Uterus (tissue), 4 donors: Measurements from ENCODE around the gene LMX1B. TPM values are rescaled to one million over a fixed set of nuclear protein-coding genes. Genes with fewer than 3 reads are reported as not detected.

ENCODE experiments used
- DNase-seq, 2 donors: peaks; one replicate each; pipeline ENCODE4 v3.0.0-alpha.2; 2019 to 2020
- H3K27ac ChIP-seq, 2 donors: fragments of 200-600 bp; sonication (generic); 1 replicate in 1 of 2; 2 replicates in 1 of 2; pipeline ENCODE4 v1.5.1; 2016 to 2018
- H3K27me3 ChIP-seq, 2 donors: fragments of 200-600 bp; sonication (generic); one replicate each; pipeline ENCODE4 v1.5.1; 2018 to 2019; ENCODE audit warnings: control low read depth in 1 of 2
- H3K36me3 ChIP-seq, 2 donors: fragments of 200-600 bp; sonication (generic); one replicate each; pipeline ENCODE4 v1.5.1; 2019; ENCODE audit warnings: control low read depth in 1 of 2
- H3K4me1 ChIP-seq, 2 donors: fragments of 200-600 bp; sonication (generic); one replicate each; pipeline ENCODE4 v1.5.1; 2018 to 2019; ENCODE audit warnings: control low read depth in 1 of 2
- H3K4me3 ChIP-seq, 2 donors: fragments of 200-600 bp; sonication (generic); 1 replicate in 1 of 2; 2 replicates in 1 of 2; pipeline ENCODE4 v1.5.1; 2018 to 2019; ENCODE audit warnings: mild to moderate bottlenecking in 1 of 2
- H3K9me3 ChIP-seq, 2 donors: fragments of 200-600 bp; sonication (generic); one replicate each; pipeline ENCODE4 v1.5.1; 2019; ENCODE audit warnings: control low read depth in 1 of 2
- POLR2A ChIP-seq, 2 donors: fragments of 450-650 bp; IDR thresholded peaks; one replicate each; pipeline ENCODE4 v1.6.1; 2016; ENCODE audit warnings: antibody characterized with exemption in 2 of 2, mild to moderate bottlenecking in 1 of 2, moderate library complexity in 1 of 2
- intact Hi-C: fragments of 100-400 bp; cut with DNase I; formaldehyde crosslinking; loops from one replicate; pipeline ENCODE4 v1.15.1; 2023; ENCODE audit warnings: low total_unique reads
- total RNA-seq, 4 donors: library from RNA; depleted of rRNA in 3 of 4; stranded (reverse); fragments of >200 nt in 3 of 4; gene quantifications; one replicate each; pipeline versions ENCODE4 v1.1.0 to v1.2.4, GENCODE V29; 2014 to 2023
- TF ChIP-seq, protein P1 (sequence below), 4 experiments: fragments of 200-600 bp in 2 of 4; fragments of 450-650 bp in 2 of 4; sonication (generic) in 2 of 4; IDR thresholded peaks; one replicate each; pipeline ENCODE4 v1.5.1; 2016 to 2019; ENCODE audit warnings: antibody characterized with exemption in 4 of 4, mild to moderate bottlenecking in 2 of 4, moderate library complexity in 1 of 4
- donor health status: DM: yes; HTN: yes; CAD: no.

LMX1B gene
- total RNA-seq, 4 donors from 2014 or later = not detected

DNA sequence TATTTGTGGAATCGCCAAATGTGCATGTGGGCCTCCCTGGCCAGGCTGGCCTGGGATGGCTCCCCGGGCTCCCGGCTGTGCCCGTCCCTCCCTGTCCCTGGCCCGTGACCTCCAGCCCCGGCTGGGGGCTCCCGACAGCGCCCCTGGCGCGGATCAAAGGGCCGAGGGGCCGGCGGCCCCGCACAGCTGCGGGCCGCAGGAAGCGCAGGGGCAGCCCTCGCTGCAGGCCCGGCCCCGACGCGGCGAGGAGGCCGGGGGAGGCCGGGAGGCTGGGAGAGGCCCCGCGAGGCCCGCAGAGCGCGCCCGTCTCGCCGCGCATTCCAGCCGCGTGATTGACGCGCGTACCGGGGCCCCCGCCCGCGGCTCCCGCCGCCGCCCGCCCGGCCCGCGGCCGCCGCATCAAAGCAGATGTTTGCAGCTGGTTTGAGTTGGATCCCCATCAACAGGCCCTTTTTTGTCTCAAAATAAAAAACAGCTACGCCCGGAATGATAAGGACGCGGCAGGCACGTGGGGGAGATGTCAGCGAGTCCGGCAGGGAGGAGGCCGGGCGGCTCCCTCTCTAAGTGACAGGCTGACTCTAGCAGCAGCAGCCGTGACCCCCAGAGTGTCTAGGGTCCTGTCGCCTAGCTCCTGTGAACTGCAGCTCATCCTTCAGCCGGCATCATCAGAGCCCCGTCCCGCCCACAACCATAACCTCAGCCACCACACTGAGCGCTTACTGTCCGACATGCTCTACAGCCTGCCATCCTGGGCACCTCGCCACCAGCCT lies 69.4 kb downstream of the LMX1B start:
- intact Hi-C loops = no loop called here
- Histone ChIP-seq H3K4me3 (no peak overlapping the region), H3K4me1 (peaks cover 0 to 8% of the 10 kb centered on the region in 2 donors), H3K27me3 (peaks cover 0 to 5% of the 10 kb centered on the region in 2 donors), H3K9me3 (no peaks in the 10 kb centered on the region), H3K36me3 (no peaks in the 10 kb centered on the region), H3K27ac (no peak overlapping the region)
- DNase-seq = no peak
- TF ChIP-seq, protein P1, sequence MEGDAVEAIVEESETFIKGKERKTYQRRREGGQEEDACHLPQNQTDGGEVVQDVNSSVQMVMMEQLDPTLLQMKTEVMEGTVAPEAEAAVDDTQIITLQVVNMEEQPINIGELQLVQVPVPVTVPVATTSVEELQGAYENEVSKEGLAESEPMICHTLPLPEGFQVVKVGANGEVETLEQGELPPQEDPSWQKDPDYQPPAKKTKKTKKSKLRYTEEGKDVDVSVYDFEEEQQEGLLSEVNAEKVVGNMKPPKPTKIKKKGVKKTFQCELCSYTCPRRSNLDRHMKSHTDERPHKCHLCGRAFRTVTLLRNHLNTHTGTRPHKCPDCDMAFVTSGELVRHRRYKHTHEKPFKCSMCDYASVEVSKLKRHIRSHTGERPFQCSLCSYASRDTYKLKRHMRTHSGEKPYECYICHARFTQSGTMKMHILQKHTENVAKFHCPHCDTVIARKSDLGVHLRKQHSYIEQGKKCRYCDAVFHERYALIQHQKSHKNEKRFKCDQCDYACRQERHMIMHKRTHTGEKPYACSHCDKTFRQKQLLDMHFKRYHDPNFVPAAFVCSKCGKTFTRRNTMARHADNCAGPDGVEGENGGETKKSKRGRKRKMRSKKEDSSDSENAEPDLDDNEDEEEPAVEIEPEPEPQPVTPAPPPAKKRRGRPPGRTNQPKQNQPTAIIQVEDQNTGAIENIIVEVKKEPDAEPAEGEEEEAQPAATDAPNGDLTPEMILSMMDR (IDR thresholded peaks at IDR 0.05) = no peak
- no peak for TF ChIP-seq POLR2A (IDR thresholded peaks at IDR 0.05)

DNA sequence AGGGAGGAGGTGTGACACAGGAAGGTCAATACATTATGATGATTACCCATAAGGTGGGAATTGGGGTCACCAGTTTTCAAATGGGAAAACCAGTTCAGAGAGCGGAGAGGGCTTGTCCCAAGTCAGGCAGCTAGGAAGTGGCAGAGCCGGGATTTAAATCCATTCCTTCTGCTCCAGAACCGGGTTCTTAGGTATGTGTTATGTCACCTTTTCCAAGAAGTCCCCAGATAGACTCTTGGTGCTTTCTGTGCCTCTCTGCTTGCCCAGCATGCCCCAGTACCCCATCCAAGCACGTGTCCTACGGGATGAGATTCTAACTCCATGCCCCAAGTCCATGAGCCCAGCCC lies 69.9 kb downstream of the LMX1B start:
- Histone ChIP-seq H3K4me3 (no peak overlapping the region), H3K36me3 (no peaks in the 10 kb centered on the region), H3K27me3 (peaks cover 0 to 5% of the 10 kb centered on the region in 2 donors), H3K9me3 (no peaks in the 10 kb centered on the region), H3K4me1 (peaks cover 0 to 8% of the 10 kb centered on the region in 2 donors), H3K27ac (no peak overlapping the region)
- no peak for TF ChIP-seq POLR2A (IDR thresholded peaks at IDR 0.05)
- TF ChIP-seq, protein P1 (IDR thresholded peaks at IDR 0.05) = no peak
- no peak for DNase-seq
- intact Hi-C loops = no loop called here

DNA sequence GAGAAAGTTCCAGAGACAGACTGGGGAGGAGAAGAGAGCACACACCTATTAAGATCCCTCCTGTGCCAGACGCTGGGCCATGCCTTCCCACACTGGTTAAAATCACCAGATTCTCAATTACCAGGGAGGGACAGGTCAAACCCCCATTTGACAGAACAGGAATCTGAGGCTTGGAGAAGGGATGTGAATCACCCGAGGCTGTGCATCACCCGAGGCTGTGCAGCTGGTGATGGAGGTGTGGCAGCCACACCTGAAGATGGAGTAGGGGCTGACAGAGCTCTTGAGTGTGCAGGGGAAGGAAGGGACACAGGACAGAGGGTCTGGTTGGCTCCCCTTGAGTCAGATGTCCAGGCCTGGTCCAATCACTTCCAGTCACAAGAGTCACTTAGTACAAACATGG lies 70.6 kb downstream of the LMX1B start:
- no peak for DNase-seq
- TF ChIP-seq POLR2A (IDR thresholded peaks at IDR 0.05) = no peak
- TF ChIP-seq, protein P1 (IDR thresholded peaks at IDR 0.05) = no peak
- H3K9me3 ChIP-seq = no peaks in the 10 kb centered on the region
- H3K27me3 ChIP-seq = peaks cover 0 to 5% of the 10 kb centered on the region in 2 donors
- H3K36me3 ChIP-seq = no peaks in the 10 kb centered on the region
- no peak overlapping the region for H3K27ac ChIP-seq
- H3K4me3 ChIP-seq = no peak overlapping the region
- intact Hi-C loops = no loop called here
- H3K4me1 ChIP-seq = peaks cover 0 to 8% of the 10 kb centered on the region in 2 donors

DNA sequence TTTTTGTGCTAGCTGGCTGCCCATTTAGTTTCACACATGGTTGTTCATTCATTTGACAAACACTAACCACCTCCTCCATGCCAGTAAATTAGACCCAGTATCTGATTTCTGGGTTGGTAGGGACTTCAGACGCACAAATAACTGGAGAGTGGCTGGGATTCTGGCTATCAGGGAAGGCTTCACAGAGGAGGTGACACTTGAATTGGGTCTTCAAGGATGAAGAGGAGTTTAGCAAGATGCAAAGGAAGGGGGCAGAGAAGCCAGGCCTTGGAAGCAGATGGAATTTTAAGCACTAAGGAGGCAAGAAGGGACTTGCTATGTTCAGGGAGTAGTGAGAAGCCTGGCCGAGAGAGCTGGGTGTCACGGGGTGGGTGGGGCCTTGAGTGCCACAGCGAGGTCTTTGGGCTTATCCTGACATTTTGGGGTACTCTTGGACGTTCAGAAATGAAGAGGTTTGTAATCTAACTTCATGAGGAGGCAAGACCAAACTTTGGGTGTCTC lies 71.3 kb downstream of the LMX1B start:
- H3K9me3 ChIP-seq = no peaks in the 10 kb centered on the region
- H3K27me3 ChIP-seq = peaks cover 0 to 5% of the 10 kb centered on the region in 2 donors
- no peak for DNase-seq
- TF ChIP-seq, protein P1 (IDR thresholded peaks at IDR 0.05) = no peak
- no peak for TF ChIP-seq POLR2A (IDR thresholded peaks at IDR 0.05)
- no peak overlapping the region for H3K27ac ChIP-seq
- H3K4me3 ChIP-seq = no peak overlapping the region
- H3K4me1 ChIP-seq = peaks cover 0 to 8% of the 10 kb centered on the region in 2 donors
- intact Hi-C loops = no loop called here
- no peaks in the 10 kb centered on the region for H3K36me3 ChIP-seq

DNA sequence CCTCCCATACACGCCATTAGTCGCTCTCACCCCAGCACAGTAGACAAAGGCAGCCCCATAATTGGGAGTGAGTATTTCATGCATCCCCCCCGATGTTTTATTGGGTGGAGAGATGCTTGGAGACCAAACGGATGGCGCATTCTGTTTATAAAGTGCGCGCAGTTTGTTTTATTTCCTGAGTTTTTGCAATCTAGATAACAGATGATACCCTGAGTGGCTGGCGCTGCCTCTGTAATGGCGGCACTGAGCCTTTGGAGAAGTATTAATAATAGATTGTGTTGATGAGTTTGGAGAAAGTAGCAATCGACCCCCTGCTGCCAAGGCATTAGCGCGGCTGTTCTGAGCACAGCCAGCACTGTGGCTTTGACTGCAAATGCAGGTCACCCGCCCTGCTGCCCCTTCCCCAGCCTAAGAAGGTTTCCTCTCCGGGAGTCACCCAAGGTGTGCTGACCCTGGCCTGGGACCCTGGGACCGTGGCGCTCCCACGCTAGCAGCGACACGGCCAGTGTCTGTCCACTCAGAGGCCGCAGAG lies 74.3 kb downstream of the LMX1B start:
- H3K36me3 ChIP-seq = no peaks in the 10 kb centered on the region
- no peak for DNase-seq
- intact Hi-C loops = no loop called here
- H3K9me3 ChIP-seq = no peaks in the 10 kb centered on the region
- H3K27ac ChIP-seq = no peak overlapping the region
- TF ChIP-seq POLR2A (IDR thresholded peaks at IDR 0.05) = no peak
- TF ChIP-seq, protein P1 (IDR thresholded peaks at IDR 0.05) = no peak
- H3K4me3 ChIP-seq = no peak overlapping the region
- H3K27me3 ChIP-seq = peaks cover 0 to 7% of the 10 kb centered on the region in 2 donors
- H3K4me1 ChIP-seq = peaks cover 0 to 5% of the 10 kb centered on the region in 2 donors
